Lower leg skin (tissue), 4 donors: ENCODE results near the gene DUSP22. TPM values are rescaled to one million over a fixed set of nuclear protein-coding genes. Genes with fewer than 3 reads are reported as not detected.

Source experiments
- DNase-seq, 2 donors: peaks; one replicate each; pipeline ENCODE4 v3.0.0-alpha.2; 2019; ENCODE audit warnings: low spot score in 2 of 2
- H3K4me3 ChIP-seq: fragments of 200-600 bp; sonication (generic); 2 replicates; pipeline ENCODE4 v1.5.1; 2017; ENCODE audit warnings: mild to moderate bottlenecking, low read depth; ENCODE audit not compliant: poor library complexity, severe bottlenecking
- POLR2A ChIP-seq, 2 donors: fragments of 450-650 bp; IDR thresholded peaks; one replicate each; pipeline ENCODE4 v1.6.1; 2016 to 2017; ENCODE audit warnings: antibody characterized with exemption in 2 of 2, mild to moderate bottlenecking in 1 of 2, moderate library complexity in 1 of 2
- WGBS, 2 donors: methylation state at CpG; one replicate each; pipeline ENCODE4 v1.1.5; 2018; 5-methylcytosine and 5-hydroxymethylcytosine counted together
- intact Hi-C: fragments of 100-400 bp; cut with DNase I; formaldehyde crosslinking; loops from one replicate; pipeline ENCODE4 v1.15.0; 2023; ENCODE audit warnings: low total_unique reads
- total RNA-seq, 4 donors: library from RNA; depleted of rRNA; stranded (reverse); fragments of >200 nt; gene quantifications; one replicate each; pipeline ENCODE4 v1.1.0, GENCODE V29; 2016
- TF ChIP-seq, protein P1 (sequence below), 3 donors: fragments of 450-650 bp; IDR thresholded peaks; one replicate each; pipeline ENCODE4 v1.5.1; 2016; ENCODE audit warnings: antibody characterized with exemption in 3 of 3, mild to moderate bottlenecking in 3 of 3, moderate library complexity in 2 of 3

Gene DUSP22
- total RNA-seq, 4 donors from 2014 or later = 53.2 to 81.1 (median 63.4) TPM

DNA sequence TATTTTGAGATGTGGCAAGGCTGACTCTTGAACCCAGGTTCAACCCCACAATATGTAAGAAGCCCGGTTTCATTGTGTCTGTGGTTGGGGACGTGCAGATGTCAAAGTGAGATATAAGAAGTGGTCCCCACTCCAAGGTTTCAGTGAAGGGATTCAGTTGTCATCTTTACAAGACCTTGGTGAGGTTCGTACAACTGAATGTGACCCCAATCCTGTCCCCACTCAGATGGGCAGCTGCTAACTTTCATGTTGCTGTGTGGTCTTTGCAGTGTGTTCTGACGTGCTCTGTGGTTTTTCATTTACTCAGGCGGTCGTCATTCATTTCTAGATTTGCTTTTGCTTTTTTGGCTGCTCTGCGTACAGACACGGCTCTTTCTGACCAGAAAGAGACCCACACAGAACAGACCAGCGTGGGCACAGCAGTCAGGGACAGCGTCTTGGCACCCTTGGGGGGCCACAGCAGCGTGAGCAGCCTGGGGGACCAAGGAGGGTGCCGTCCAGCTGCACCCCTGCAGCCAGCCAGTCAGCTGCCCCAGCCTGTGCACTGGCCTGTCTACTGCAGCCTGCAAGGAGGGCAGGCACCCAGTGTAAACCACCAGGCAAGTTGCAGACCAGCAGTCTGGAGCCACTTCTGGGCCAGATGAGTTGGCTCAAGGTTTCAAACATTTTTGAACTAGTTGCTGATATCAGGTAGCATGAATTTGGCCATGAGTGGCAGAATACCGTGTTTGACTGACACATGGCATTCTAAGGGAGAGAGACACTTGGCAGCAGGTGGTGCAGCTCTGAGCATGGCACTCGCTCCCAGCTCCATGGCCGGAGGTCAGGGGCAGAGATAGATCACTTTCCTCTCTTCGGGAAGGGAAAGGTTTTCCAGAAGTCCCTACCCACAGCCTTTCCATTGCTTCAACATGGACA, 49.9 kb downstream of the DUSP22 start:
- H3K4me3 ChIP-seq = no peak overlapping the region
- WGBS, 2 donors = 75 to 80% methylated on average over 16 of the region's 16 CpGs
- TF ChIP-seq POLR2A (IDR thresholded peaks at IDR 0.05) = no peak
- TF ChIP-seq, protein P1, sequence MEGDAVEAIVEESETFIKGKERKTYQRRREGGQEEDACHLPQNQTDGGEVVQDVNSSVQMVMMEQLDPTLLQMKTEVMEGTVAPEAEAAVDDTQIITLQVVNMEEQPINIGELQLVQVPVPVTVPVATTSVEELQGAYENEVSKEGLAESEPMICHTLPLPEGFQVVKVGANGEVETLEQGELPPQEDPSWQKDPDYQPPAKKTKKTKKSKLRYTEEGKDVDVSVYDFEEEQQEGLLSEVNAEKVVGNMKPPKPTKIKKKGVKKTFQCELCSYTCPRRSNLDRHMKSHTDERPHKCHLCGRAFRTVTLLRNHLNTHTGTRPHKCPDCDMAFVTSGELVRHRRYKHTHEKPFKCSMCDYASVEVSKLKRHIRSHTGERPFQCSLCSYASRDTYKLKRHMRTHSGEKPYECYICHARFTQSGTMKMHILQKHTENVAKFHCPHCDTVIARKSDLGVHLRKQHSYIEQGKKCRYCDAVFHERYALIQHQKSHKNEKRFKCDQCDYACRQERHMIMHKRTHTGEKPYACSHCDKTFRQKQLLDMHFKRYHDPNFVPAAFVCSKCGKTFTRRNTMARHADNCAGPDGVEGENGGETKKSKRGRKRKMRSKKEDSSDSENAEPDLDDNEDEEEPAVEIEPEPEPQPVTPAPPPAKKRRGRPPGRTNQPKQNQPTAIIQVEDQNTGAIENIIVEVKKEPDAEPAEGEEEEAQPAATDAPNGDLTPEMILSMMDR (IDR thresholded peaks at IDR 0.05) = no peak
- intact Hi-C loops = no loop called here
- DNase-seq = no peak

DNA sequence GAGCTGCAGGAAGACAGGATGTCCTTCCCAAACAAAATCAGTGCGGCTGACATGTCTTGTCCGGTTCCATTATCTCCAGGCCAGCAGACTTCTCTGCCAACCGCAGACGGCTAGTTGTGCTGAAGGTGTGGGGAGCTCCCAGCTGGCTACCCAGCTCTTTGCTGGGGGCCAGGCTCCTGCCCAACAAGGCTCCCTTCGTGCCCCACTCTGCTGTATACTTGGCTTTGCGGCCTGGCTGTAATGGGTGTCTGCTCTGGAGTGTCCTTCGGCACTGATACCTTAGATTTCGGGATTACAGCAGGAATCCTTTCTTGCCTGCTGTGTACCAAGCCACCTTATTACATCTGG, 50.5 kb downstream of the DUSP22 start:
- intact Hi-C loops = no loop called here
- WGBS, 2 donors = 89 to 93% methylated on average over 8 of the region's 8 CpGs
- no peak for TF ChIP-seq POLR2A (IDR thresholded peaks at IDR 0.05)
- TF ChIP-seq, protein P1 (IDR thresholded peaks at IDR 0.05) = no peak
- H3K4me3 ChIP-seq = no peak overlapping the region
- DNase-seq = no peak

DNA sequence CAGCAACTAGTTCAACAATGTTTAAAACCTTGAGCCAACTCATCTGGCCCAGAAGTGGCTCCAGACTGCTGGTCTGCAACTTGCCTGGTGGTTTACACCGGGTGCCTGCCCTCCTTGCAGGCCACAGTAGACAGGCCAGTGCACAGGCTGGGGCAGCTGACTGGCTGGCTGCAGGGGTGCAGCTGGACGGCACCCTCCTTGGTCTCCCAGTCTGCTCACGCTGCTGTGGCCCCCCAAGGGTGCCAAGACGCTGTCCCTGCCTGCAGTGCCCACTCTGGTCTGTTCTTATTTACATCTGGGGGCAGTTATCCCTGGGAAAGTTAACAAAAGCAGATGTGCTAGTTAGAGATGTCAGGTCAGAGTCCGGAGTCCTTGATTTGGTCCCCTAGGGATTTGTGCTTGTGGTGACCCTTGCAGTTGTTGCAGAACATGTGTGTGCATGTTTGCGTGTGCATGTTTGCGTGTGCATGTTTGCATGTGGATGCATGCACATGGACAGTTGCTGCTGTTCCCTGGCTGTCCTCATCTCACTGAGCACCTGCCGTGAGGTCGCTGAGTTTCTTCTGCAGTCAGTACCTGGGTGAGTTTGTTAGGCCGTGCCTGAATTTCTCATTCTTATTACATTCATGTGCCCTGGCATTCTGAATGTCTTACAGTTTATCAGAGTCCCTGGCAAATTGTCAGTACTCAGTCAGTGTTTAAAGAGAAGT, 51.1 kb downstream of the DUSP22 start:
- 78% methylated on average over 10 of the region's 10 CpGs for WGBS, 2 donors
- intact Hi-C loops = no loop called here
- no peak overlapping the region for H3K4me3 ChIP-seq
- TF ChIP-seq, protein P1 (IDR thresholded peaks at IDR 0.05) = no peak
- no peak for TF ChIP-seq POLR2A (IDR thresholded peaks at IDR 0.05)
- DNase-seq = no peak

DNA sequence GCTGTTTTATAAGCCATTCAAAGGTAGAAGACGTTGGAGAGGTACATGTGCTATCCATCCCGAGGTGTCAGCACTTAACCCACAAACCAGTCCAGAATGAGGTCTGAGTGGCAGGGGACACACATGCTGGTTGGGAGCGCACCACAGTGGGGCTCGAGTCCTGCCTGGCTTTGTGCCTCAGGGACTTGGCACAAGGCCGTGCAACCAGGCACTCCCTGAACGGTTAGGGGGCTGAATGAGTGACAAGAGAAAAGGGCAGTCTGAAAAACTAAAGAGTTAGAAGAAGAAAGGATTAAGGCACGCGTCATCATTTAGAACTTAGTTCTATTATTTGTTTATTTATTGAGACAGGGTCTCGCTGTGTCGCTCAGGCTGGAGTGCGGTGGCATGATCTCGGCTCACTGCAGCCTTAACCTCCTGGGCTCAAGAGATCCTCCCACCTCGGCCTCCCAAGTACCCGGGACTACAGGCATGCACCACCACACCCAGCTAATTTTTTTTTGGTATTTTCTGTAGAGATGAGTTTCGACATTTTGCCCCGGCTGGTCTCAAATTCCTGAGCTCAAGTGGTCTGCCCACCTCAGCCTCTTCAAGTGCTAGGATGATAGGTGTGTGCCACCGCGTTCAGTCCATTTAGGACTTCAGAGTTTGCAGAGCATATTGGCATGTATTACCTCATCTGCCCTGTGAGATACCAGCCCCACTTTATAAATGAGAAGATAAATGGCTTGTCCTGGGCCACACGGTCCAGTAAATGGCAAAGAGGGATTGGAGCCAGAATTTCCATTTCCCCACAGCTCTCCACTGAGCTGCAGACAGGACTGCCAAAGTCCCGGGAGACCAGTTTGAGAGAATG, 51.9 kb downstream of the DUSP22 start:
- TF ChIP-seq POLR2A (IDR thresholded peaks at IDR 0.05) = no peak
- TF ChIP-seq, protein P1 (IDR thresholded peaks at IDR 0.05) = peak in 1 of 3 donors; percentile 13
- no peak for DNase-seq
- no peak overlapping the region for H3K4me3 ChIP-seq
- 82 to 88% methylated on average over 20 of the region's 20 CpGs for WGBS, 2 donors
- intact Hi-C loops = no loop called here

DNA sequence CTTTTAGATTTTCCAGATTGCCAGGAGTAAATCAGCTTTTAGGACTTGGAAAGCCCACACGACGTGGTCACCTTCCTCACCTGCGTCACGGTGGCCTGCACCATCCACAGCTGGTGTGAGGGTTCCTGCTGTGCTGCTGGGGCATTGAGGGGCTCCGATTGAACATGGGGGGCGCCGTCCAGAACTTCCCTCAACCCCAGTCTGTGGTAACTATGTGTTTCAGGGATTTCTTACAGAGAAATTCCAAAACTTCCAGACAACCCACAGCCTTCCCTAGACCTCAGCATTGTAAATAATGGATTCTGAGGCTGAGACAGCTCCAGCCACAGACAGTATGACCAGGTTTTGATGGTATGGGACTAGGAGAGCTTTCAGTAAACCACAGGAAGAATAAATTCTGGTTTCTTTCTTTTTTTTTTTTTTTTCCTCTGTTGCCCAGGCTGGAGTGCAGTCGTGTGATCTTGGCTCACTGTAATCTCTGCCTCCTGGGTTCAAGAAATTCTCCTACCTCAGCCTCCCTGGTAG, 52.6 kb downstream of the DUSP22 start:
- no peak overlapping the region for H3K4me3 ChIP-seq
- 75 to 80% methylated on average over 8 of the region's 8 CpGs for WGBS, 2 donors
- intact Hi-C loops = no loop called here
- TF ChIP-seq, protein P1 (IDR thresholded peaks at IDR 0.05) = no peak
- no peak for DNase-seq
